A204.1 (cell line): ENCODE data around the gene NUP93.
"Not testable (repeated sequence)": the region's sequence is repeated elsewhere in the genome, so short reads cannot be mapped to it uniquely, and the experiment has no call there.

ENCODE experiments used
- FAIRE-seq: peaks from 2 replicates; lab custom pipeline; 2012; peaks lifted over from hg19 to GRCh38; lab: Jason Lieb, UNC

The NUP93 gene

DNA sequence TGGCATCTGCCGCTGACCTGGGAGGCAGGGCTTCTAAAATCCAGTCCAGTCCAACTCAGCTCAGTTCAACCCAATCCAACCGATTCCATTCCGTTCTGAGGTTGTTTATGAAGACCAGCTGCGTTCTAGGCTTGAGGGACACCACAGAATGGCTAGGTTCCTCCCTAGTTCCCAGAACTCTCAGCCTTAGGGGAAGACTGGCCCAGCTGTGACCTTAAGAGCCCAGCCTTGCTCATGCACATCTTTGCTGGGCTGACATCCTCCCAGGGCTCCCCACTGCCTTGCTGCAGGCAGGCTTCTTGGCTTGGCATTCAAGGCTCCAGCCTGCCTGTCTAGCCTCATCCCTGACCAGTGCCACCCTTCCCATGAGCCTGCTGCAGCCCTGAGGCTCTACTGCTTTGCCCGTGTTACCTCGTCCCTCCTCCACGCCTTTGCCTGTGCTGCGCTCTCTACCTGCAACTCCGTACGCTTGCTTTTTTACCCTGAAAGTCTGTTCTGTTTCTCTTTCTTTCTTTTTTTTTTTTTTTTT, 143.0 kb downstream of the NUP93 start:
- no peak for FAIRE-seq

DNA sequence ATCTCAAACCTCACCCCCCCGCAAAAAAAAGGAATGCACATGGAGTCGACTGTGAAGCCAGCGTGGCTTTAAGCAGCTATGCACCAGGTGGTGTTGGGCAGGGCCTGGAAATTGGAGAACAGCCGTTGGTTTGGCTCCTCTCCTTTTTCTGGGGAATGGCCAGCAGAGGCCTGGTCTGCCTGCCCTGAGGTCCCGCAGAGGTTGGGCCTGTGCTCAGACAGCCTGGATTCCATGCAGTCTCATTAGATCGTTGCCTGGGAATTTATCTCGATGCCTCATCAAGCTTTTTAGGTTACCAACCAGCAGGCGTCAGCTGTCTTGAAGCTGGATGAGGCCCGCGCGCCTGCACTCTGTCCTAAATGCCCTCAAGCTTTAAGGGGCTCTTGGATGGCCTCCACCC, 144.9 kb downstream of the NUP93 start:
- no peak for FAIRE-seq

DNA sequence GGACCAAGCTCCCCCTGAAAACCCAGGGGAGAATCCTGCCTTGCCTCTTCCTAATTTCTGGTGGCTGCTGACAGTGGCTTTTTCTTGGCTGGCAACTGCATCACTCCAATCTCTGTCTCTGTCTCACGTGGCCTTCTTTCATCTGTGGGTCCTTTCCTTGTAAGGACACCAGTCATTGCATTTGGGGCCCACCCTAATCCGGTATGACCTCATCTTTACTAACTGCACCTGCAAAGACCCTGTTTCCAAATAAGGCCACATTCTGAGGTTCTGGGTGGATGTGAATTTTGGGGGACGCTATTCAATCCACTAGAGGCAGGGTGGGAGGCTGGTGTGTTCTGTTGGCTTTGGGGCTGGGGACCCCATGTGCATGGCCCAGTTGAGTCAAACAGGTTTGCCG, 146.1 kb downstream of the NUP93 start:
- no peak for FAIRE-seq

DNA sequence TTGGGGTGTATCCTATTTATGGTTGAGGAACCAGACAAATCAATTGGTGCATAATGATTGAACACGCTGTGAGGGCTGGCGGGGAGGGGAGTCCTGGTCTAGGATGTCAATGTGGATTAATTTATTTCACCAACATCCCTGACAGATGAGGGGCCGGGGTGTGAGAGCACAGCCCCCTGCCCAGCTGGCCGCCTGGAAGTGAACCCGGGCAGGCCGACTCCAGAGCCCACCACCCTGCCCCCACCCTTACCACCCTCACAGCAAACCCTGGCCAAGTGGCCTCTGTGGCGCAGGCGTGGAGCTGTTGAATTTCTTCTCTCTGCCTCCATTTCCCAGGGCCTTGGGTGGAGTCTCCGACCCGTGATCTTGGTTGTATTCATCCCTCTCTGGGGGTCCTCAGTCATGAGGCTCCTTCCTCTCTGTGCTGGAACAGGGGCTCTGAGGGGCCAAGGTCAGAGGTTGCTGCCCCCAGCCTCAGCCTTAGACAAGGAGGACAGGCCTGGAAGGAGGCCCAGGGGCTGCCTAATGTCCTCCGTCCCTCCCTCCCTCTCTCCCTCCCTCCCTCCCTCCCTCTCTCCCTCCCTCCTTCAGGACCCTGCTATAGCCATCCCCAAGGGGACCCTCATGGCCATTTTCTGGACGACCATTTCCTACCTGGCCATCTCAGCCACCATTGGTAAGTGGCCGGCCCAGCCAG, 147.7 kb downstream of the NUP93 start:
- FAIRE-seq = no peak

DNA sequence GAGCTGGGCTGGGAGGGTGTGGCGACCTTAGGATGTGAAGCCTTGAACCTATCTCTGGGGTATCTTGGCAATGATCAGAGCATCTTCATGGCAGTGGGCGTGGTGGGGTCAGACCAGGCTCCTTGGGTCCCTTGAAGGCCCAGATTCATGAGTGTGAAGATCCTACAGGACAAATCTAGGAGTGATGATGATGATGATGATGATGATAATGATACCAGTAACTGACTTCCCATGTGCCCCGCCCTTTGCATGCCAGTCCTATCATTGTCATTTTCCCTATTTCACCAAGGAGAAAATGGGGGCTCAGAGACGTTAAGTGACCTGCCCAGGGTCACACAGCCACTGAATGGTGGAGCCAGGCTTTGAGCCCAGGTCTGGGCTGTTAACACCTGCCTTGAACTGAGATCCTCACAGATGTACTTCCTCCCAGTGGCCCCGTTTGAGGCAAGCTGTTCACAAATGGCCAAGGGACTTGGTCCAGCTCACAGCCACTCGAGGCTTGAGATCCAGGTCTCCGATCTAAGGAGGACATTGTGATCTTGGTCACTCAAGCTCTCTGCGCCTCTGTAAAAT, 148.4 kb downstream of the NUP93 start:
- FAIRE-seq = no peak

DNA sequence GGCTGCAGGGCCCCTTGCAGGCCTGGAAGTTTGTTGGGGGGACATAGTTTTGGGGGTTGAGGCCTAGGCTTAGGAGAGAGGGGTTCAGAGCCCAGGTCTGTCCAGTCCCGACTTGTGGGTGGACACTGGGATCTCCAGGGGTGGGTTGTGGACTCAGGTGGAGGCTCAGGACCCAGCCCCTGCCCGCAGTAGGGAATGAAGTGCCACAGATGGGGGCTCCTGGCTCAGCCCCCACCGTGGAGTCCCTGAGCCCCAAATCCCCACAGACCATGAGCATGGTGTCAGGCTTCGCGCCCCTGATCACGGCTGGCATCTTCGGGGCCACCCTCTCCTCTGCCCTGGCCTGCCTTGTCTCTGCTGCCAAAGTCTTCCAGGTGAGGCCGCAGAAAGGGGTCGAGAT, 149.3 kb downstream of the NUP93 start:
- FAIRE-seq = no peak

DNA sequence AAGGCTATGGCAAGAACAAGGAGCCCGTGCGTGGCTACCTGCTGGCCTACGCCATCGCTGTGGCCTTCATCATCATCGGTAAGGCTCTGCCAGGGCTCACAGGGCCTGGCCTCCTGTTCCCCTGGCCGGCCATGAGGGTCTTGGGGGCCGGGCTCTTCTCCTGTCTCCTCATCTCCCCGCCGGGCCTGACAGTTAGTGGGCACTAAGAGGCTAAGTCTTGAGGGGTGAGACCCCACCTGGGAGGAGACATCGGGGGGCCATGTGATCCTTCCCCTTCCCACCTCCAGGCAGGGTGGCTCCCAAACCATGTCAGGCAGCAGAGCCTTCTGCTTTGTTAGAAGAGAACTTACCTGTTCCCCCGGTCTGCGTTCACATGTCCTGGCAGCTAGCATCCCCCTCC, 150.2 kb downstream of the NUP93 start:
- FAIRE-seq = no peak

DNA sequence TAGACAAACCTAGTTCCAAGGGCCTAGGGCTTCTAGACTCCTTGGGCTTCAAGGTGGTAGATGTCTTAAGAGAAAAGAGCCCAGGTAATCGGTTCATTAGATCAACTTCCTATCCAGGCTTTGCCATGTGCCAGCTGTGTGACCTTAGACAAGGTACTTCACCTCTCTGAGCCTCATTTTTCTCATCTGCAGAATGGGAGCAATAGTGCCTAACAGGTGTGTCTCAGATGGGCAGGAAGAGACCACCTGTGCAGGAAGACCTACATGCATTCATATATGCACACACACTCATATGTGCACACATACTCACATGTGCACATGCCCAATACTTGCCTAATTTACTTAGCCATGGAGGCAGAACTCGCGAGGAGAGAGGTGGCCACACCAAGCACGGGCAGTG, 150.8 kb downstream of the NUP93 start:
- FAIRE-seq = no peak

DNA sequence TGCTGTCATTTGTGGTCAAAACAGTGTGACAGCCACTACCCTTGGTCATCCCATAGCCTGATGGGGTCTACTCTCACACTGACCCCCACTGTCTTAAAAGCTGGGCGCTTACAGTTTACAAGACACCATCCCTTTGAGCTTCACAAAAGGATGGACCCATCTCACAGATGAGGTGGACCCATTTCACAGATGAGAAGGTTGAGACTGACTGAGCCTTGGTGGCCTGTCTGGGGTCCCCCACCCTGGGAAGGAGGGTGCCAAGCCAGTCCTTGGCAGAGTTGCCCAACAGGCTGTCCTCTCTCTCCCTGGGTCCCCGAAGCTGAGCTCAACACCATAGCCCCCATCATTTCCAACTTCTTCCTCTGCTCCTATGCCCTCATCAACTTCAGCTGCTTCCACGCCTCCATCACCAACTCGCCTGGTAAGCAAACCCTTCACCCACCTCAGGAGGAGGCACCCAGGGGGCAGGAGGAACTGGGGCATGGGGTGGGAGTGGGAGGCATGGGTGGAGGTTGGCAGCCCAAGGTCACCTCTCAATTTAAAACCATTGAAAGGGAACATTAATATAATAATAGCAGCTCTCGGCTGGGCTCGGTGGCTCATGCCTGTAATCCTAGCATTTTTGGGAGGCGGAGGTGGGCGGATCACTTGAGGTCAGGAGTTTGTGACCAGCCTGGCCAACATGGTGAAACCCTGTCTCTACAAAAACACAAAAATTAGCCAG, 152.3 kb downstream of the NUP93 start:
- FAIRE-seq = no peak

DNA sequence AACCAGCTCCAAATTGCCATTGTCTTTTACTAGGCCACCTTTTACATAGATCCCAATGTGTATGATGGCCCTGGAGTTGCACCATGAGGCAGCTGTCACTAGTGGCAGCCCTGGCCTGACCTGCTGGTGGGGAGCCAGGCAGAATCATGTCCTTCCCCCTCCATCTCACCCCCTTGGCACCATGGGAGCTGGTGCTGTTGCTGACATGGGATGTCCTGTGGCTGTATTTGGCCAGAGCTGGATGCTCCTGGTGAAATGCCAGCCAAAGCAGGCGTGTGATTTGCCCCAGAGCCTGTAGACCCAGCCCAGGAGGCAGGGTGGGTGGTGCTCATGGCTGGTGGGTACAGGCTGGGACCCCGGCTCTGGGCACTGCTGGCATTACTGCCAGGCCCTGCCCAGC, 153.7 kb downstream of the NUP93 start:
- no peak for FAIRE-seq

DNA sequence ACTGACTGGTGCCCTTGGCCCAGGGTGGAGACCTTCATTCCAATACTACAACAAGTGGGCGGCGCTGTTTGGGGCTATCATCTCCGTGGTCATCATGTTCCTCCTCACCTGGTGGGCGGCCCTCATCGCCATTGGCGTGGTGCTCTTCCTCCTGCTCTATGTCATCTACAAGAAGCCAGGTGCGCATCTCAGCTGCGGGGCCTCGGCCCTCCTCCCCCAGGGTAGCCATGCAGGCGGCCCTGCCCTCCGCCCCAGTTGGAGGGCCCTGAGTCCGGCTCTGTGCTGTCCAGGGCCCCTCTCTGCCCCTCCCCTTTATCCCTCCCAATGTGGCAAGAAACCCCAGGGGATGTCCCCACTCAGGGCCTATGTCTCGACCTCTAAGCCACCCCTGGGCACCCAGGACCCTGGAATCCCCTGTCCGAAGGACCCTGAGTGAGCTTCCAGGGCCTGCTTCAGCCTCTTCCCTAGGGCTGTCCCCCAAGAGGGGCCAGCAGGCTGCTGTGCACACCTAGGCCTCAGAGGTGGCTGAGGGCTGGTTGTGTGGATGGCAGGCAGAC, 154.2 kb downstream of the NUP93 start:
- FAIRE-seq = no peak

DNA sequence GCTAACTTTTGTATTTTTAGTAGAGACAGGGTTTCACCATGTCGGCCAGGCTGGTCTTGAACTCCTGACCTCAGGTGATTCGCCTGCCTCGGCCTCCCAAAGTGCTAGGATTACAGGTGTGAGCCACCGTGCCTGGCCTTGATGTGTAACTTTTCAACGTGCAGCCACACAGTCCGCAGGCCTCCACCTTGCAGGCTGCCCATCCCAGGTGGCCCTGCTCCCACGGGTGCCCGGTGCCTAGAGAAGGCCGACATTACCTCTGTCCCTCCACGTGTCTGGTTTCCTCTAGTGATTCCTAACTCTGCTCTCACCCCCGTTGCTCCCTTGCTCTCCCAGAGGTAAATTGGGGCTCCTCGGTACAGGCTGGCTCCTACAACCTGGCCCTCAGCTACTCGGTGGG, 155.0 kb downstream of the NUP93 start:
- not testable (repeated sequence) for FAIRE-seq

DNA sequence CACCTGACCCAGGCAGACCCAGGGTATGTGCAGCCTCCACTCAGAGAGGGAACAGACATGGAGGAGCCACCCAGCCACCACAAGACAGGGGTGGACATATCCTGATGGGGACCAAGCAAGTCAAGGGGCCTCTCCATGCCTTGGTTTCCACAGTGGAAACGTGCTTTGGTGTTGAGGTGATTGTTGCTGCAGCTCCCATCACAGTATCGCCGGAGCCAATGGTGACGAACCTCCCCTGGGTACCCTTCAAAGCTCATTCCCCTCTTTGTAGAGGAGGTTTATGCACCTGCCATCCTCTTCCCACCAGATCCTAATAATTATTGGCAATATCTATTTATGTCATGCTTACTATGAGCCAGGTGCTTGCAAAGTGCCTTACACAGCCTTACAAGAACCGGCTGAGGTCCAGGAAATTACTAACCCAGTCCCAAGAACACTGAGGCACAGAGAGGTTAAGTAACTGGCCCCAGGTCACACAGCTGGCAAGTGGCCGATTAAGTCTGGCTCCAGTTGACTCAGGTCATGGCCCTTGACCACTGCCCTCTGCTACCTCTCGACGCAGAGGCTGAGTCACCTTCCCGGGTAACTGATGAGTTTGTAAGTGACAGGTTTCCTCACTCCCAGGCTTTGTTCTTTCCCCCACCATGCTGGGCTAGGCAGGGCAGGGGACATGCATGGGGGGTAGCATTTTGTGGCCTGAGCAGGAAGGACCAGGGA, 155.7 kb downstream of the NUP93 start:
- no peak for FAIRE-seq

DNA sequence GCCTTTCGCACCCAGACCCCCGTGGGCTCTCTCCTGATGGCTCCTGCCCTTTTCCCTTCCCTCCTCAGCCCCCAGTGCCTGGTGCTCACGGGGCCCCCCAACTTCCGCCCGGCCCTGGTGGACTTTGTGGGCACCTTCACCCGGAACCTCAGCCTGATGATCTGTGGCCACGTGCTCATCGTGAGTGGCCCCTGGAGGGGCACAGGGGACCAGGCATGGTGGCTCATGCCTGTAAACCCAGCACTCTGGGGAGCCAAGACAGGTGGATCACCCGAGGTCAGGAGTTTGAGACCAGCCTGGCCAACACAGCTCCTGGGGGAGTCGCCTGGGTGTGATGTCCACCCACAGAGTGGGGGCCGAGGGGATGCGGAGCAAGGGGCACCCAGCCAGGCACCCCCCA, 156.4 kb downstream of the NUP93 start:
- FAIRE-seq = no peak

DNA sequence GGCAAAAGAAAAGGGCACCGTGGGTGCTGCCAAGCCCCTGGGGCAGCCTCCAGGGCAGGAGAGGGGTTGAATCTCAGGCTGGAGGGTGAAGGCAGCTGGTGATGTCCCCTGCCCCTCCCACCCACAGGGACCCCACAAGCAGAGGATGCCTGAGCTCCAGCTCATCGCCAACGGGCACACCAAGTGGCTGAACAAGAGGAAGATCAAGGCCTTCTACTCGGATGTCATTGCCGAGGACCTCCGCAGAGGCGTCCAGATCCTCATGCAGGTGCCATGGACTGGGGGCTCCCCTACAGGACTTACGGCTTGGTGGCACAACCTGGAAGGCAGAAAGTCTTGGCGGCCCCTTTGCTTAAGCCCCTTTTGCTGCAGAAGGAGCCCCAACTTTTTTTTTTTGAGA, 156.9 kb downstream of the NUP93 start:
- no peak for FAIRE-seq

DNA sequence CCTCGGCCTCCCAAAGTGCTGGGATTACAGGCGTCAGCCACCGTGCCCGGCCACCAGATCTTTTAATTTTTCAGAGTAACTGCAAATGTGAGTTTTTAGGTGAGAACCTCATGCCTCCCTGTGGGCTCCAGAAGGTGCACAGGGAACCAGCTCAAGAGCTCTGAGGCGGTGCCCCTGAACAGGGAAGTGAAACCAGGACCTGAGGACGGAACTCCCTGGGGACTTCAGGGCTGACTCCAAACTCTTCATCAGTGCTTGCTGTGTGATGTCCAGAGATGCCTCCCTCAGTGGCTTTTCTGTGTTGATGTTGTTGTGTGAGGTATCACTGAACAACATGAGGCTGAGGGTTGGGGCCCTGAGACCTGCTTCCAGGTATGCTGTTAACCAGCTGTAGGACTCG, 158.9 kb downstream of the NUP93 start:
- FAIRE-seq = no peak

DNA sequence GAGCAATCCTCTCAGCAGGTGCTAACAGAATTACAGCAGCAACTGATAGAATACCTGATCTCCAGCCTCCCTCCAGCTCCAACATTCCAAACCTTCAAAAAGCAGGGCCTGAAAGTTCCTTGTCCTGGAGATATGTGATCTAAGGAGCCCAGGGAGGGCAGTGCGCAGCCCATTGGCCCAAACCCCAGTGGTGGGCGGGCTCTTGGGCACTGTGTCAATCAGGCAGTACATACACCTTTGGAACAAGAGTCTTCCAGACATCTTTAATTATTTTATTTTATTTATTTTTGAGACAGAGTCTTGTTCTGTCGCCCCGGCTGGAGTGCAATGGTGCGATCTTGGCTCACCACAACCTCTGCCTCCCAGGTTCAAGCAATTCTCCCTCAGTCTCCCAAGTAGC, 159.3 kb downstream of the NUP93 start:
- no peak for FAIRE-seq

DNA sequence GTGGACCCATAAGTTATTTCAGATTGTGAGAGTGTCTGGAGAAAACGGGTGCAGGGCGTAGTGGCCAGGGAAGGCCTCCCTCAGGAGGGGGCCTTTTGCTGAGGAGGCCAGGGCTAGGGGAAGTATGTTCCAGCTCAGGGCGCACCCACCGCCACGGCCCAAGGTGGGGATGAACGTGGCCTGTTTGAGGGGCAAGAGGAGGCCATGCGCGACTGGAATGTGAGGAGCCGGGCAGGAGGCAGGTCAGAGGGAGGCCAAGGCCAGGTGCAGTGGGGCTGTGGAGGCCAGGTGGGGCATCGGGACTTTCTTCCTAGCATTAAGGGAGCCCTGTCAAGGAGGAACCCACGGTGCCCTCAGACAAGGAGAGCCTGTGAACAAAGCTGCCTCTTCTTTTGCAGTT, 161.8 kb downstream of the NUP93 start:
- no peak for FAIRE-seq

DNA sequence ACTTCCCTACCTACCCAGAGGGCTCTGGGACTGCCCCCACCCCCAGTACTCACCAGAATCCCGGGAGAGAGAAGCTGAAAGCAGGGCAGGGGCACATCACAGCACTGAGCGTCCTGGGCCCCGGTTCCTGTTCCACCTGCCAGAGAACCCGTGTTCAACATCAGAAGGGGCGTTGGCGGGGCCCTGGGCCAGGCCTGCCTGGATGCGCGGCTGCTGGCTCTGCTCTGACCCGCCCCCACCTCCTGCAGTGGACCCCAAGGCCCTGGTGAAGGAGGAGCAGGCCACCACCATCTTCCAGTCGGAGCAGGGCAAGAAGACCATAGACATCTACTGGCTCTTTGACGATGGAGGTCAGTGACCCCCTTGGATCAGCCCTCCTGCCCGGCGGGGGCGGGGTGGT, 162.8 kb downstream of the NUP93 start:
- no peak for FAIRE-seq

DNA sequence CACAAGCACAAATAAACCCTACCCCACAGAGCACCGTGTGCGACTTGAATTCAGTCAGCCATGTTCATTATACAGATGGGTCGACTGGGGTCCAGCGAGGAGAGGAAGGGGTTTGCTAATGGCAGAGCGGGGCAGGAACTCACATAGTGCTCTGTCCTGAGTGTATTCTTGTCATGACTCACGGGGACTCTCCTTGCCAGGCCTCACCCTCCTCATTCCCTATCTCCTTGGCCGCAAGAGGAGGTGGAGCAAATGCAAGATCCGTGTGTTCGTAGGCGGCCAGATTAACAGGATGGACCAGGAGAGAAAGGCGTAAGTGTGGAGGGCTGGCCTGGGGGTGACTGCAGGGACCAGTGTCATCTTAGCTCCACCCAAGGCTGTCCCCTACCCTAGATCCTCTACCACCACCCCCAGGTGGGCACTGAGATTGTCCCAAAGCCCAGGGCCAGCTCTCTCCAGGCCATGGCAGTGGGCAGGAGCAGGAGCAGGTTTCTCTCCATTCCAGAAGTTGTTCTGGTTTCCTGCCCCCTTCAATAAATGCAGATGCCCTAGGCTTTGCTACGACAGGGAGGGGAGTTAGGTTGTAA, 164.5 kb downstream of the NUP93 start:
- no peak for FAIRE-seq

DNA sequence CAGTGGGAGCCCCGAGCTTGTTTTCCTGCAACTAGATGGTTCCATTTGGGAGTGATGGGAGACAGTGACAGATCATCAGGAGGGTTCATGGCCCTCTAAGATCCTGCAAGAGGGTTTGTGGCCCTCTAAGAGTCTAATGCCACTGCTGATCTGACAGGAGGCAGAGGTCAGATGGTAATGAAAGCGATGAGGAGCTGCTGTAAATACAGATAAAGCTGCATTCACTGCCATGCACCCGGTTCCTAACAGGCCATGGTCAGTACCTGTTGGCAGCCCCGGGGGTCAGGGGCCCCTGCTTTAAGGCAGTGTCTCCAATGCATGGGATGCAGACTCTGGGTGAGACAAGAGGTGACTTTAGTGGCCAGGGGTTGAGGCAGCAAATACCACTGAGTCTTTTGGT, 165.9 kb downstream of the NUP93 start:
- no peak for FAIRE-seq

DNA sequence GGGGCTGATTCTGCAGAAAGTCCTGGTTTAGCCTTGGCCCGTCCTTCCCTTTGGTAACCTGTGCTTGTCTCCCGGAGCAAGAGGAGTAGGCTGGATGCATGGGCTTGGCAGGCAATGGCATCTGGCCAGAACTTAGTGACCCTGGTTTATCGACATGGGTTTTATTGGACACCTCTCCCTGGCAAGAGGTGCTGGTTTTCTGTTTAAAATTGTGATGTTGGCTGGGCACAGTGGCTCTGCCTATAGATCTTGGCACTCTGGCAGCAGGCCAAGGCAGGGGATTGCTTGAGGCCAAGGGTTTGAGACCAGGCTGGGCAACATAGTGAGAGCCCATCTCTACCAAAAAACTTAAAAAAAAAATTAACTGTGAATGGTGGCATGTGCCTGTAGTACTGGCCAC, 166.3 kb downstream of the NUP93 start:
- no peak for FAIRE-seq
